G401.6 (cell line): Measurements from ENCODE around the gene TMEM202.
"Not testable (repeated sequence)": the region's sequence is repeated elsewhere in the genome, so short reads cannot be mapped to it uniquely, and the experiment has no call there.

Experiments
- FAIRE-seq: peaks from 2 replicates; lab custom pipeline; 2012; peaks lifted over from hg19 to GRCh38; lab: Jason Lieb, UNC

TMEM202 gene

GRCh38 chr15:72404356-72404755 is 6.3 kb downstream of the TMEM202 start:
- no peak for FAIRE-seq

GRCh38 chr15:72404841-72405240 is 6.7 kb downstream of the TMEM202 start:
- FAIRE-seq = no peak

- no peak for FAIRE-seq
Measured at GRCh38 chr15:72406936-72407335, 8.8 kb downstream of the TMEM202 start.

GRCh38 chr15:72411111-72411510 is 13.0 kb downstream of the TMEM202 start:
- no peak for FAIRE-seq

- no peak for FAIRE-seq
Measured at GRCh38 chr15:72411544-72411943, 13.4 kb downstream of the TMEM202 start.

GRCh38 chr15:72413337-72413736 is 15.2 kb downstream of the TMEM202 start:
- FAIRE-seq = not testable (repeated sequence)

GRCh38 chr15:72415304-72415703 is 17.2 kb downstream of the TMEM202 start:
- no peak for FAIRE-seq

GRCh38 chr15:72419768-72420167 is 21.7 kb downstream of the TMEM202 start:
- not testable (repeated sequence) for FAIRE-seq

GRCh38 chr15:72420576-72420975 is 22.5 kb downstream of the TMEM202 start:
- no peak for FAIRE-seq

- no peak for FAIRE-seq
Measured at GRCh38 chr15:72421484-72421883, 23.4 kb downstream of the TMEM202 start.

- FAIRE-seq = no peak
Measured at GRCh38 chr15:72423256-72423655, 25.2 kb downstream of the TMEM202 start.

GRCh38 chr15:72426753-72427152 is 28.6 kb downstream of the TMEM202 start:
- no peak for FAIRE-seq

GRCh38 chr15:72437650-72438316 is 39.7 kb downstream of the TMEM202 start:
- FAIRE-seq = no peak

- FAIRE-seq = not testable (repeated sequence)
Measured at GRCh38 chr15:72442848-72443247, 44.7 kb downstream of the TMEM202 start.

GRCh38 chr15:72445426-72445825 is 47.3 kb downstream of the TMEM202 start:
- FAIRE-seq = no peak

- no peak for FAIRE-seq
Measured at GRCh38 chr15:72450805-72451204, 52.7 kb downstream of the TMEM202 start.

- FAIRE-seq = no peak
Measured at GRCh38 chr15:72451224-72451623, 53.1 kb downstream of the TMEM202 start.

GRCh38 chr15:72456684-72457083 is 58.6 kb downstream of the TMEM202 start:
- FAIRE-seq = no peak
